AG10803 (cell line): ENCODE results near the gene PFN1.

Experiments
- DNase-seq: peaks from one replicate; pipeline ENCODE4 v3.0.0; 2010; ENCODE audit warnings: low read depth
- H3K4me3 ChIP-seq: 2 replicates; pipeline ENCODE4 v1.5.1; 2011; ENCODE audit warnings: mild to moderate bottlenecking, low read length, control low read depth
- TF ChIP-seq, protein P1 (sequence below): conservative IDR thresholded peaks from 2 replicates; pipeline ENCODE4 v1.5.1; 2011; ENCODE audit warnings: mild to moderate bottlenecking, low read length, control low read depth, inconsistent platforms

Gene PFN1

GRCh38 chr17:4948166-4948930 lies at the start of gene PFN1:
Gene PFN1 (minus strand): TSS chr17:4948530. CDS start chr17:4948394, 136 bp downstream.
- H3K4me3 ChIP-seq, result peak within 1 kb of the TSS; percentile 97
- TF ChIP-seq, protein P1, sequence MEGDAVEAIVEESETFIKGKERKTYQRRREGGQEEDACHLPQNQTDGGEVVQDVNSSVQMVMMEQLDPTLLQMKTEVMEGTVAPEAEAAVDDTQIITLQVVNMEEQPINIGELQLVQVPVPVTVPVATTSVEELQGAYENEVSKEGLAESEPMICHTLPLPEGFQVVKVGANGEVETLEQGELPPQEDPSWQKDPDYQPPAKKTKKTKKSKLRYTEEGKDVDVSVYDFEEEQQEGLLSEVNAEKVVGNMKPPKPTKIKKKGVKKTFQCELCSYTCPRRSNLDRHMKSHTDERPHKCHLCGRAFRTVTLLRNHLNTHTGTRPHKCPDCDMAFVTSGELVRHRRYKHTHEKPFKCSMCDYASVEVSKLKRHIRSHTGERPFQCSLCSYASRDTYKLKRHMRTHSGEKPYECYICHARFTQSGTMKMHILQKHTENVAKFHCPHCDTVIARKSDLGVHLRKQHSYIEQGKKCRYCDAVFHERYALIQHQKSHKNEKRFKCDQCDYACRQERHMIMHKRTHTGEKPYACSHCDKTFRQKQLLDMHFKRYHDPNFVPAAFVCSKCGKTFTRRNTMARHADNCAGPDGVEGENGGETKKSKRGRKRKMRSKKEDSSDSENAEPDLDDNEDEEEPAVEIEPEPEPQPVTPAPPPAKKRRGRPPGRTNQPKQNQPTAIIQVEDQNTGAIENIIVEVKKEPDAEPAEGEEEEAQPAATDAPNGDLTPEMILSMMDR, result no peak
- peak; percentile 94 for DNase-seq

DNA sequence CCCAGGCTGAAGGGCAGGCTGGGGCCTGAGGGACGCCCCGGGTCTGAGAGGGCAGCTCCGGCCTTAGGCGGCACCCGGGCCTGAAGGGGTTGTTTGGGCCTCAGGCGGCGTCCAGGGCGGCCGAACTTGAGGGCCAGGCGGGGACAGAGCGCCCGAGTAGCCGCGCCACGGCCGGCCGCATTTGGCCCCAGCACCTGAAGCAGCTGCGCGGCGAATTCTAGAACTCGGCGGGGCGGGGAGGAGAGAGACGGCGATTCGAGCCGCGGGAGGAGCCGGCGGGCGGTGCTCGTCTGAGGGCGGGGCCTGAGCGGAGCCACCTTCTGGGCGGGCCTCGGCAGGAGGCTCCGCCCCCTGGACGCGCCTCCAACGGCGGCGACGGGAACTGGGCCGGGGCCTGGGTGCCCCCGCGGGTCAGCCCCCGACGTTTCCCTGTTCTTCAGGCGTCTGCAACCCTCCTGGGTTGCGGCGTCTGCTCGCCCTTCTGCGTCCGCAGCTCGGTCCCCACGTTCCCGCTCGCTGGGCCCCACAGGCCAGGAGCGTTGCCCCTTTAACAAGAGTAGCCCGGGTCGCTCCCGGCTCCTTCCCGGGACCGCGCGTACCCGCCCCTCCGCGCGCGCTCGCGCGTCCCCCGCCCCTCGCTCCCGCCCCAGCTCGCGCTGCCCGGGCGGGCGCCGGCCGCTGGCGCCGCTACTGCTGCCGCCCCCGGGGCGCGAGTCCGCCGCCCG lies 49.1 kb upstream of the PFN1 start, which contains the start of the genes INCA1 and KIF1C:
INCA1 (minus strand) TSS at position 221 of the 725 bp plus-strand sequence. CDS start 3,085 bp downstream, outside the sequence.
KIF1C (plus strand) TSS at position 649 of the 725 bp plus-strand sequence. CDS start 2,297 bp downstream, outside the sequence.
- H3K4me3 ChIP-seq, result peak within 1 kb of the TSS; percentile 97
- DNase-seq, result peak; percentile 83
- TF ChIP-seq, protein P1, result no peak; the same call in 1 of the 2 replicates

- no peak for DNase-seq
- H3K4me3 ChIP-seq, result no peak overlapping the region
- TF ChIP-seq, protein P1, result no peak
These were observed 45.8 kb upstream of the PFN1 start for GRCh38 chr17:4994081-4994595.

DNA sequence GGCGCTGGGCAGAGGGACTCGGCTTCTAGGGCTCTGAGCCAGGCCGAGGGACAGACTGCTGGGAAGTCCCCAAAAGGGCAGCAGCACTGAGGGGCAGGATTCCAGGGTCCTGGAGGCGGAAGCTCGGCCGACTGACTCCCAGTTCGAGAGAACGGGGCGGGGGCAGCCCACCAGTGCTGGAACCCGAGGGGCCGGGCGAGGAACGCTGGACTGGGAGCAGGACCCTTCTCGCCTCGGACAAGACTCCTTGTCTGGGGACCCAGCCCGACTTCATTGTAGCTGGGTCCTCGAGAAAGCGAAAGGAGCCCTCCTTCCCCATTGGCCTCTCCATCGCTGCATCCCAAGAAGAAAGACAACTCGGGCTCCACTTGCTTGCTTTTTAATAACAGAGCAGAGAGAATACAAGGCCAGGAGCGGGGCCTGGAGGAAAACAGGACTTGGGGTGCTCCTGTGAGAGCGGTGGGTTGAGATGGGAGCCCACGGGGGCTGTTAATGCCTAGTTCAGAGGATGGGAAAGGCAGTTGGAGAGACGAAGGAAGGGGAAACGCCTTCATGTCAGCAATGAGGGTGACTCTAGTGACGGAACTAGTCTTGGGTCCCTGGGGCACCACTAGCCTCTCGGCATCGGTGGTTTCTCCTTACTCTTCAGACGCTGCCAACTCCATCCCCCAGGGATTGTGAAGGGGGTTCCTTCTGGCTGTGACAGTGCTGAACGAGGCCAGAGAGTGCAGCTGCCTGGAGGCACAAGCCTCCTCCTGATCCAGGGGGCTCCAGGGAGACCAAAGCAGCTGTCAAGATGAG lies 39.6 kb upstream of the PFN1 start:
- peak overlapping the region; percentile 86 for H3K4me3 ChIP-seq
- TF ChIP-seq, protein P1, result no peak
- DNase-seq, result no peak

DNA sequence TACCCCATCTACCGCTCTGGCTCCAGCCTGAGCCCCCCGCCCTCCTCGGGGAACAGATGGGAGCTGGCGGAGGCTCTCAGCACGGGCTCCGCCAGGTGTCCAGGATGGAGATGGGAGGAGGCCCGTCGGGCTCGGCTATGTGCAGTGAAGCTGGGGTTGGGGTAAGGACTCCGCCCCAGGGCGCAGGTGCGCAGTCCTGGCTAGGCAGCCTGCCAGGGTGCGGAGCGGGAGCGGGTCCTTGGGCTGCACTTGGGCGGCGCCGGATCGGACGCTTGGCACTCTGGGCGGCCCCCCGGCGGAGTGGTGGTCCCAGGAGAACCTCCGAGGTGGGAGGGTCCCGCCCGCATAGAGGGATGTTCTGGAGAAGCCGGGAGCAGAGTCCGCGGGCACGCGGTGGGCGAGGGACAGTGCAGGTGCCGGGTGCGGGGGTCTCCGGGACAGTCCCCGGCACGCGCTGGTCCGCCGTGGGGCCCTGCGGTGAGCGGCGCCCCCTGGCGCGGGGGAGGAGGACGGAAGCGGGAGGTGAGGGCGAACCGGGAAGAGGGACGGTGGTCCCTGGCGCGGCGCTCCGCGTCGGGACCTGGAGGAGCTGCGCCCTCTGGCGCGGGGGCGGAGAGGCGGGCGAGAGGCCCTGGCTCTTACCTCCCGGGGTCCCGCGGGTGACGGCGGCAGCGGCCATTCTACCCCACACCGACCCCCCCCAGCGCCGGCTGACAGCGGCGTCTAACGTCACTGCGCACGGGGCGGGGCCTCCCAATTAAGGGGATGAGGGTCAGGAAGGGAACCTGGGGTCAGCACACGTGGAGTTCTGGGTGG lies 38.8 kb upstream of the PFN1 start, which contains the start of gene CAMTA2:
CAMTA2 (minus strand) TSS at position 725 of the 816 bp plus-strand sequence. CDS start 1,453 bp downstream, outside the sequence.
- H3K4me3 ChIP-seq, result peak within 1 kb of the TSS; percentile 86
- TF ChIP-seq, protein P1, result peak; percentile 52
- DNase-seq, result peak; percentile 61

DNA sequence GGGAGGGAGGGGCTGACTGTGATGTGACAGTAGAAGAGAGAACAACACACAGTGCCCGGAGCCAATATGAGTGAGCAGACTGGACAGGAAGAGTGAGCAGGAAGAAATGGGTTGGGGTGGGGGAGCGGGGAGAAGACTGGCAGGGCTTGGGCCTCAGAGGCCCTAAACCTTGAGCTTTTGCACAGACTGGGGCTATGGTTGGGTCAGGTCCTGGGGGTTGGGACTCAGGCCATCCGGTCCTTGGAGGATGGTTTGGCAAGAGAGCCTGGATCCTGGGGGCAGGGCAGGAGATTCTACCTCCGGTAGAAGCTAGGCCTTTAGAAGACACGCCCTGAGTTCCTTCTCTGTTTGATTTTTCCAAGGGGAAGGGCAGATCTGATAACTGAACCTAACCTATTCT lies 38.1 kb upstream of the PFN1 start:
- TF ChIP-seq, protein P1, result no peak
- H3K4me3 ChIP-seq, result peak overlapping the region; percentile 86
- no peak for DNase-seq
